GM19452 (cell line): ENCODE data around the gene CGB8.
"Not testable (repeated sequence)": the region's sequence is repeated elsewhere in the genome, so short reads cannot be mapped to it uniquely, and the experiment has no call there.

ENCODE experiments used
- ATAC-seq: cut with Tn5 transposase; IDR thresholded peaks from one replicate; pipeline ENCODE4 v1.9.1; 2021; ENCODE audit not compliant: unreplicated experiment

Gene CGB8

GRCh38 chr19:49031642-49032301 is 17.1 kb downstream of the CGB8 start, which contains the start of gene CGB2:
Gene CGB2, plus strand, starts transcription at chr19:49031890. Its CDS starts 206 bp downstream, at chr19:49032096.
- not testable (repeated sequence) for ATAC-seq

DNA sequence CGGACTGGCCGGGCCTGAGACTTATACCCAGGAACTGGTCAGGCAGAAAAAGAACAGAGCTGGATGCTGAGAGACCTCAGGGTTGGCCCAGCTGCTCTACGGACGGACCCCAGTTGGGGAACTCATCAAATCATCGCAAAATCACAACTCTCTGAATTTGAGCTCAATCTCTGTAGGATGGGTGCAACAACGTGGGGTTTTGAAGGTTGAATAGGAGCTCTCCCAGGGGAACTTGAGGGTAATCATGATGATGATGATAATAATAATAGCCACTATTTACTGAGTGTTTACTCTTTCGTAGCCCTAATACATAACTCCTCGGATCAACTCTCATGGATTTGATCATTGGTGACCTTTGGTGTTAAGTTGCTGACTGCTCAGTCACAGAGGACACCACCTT is 18.6 kb downstream of the CGB8 start:
- not testable (repeated sequence) for ATAC-seq

GRCh38 chr19:49029749-49030148 is 19.2 kb downstream of the CGB8 start:
- ATAC-seq = not testable (repeated sequence)

GRCh38 chr19:49028686-49029085 is 20.2 kb downstream of the CGB8 start:
- ATAC-seq = not testable (repeated sequence)

- ATAC-seq = not testable (repeated sequence)
Observed at GRCh38 chr19:49025599-49025998, 23.3 kb downstream of the CGB8 start.

- not testable (repeated sequence) for ATAC-seq
Observed at GRCh38 chr19:49025088-49025487, 23.8 kb downstream of the CGB8 start.

DNA sequence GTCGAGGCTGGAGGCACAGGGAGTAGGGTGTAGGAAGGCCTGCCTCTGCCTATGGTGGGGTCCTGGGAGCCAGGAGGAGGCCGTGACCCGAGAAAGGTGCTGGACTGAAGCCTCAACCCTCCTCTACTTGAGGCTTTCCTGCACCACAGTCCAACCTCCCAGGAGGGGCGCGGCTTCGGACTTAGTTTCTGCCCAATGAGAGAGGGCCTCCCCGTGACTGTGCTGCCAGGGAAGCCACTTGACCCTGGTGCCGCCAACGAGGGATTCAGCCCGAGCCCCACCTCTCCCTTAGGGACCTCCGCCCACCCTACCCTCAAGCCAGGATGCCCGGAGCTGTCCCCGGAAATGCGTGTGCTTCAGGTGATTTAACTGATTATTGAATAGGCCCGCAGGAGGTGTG is 24.7 kb downstream of the CGB8 start, which contains the start of gene CGB3:
Gene CGB3, minus strand, starts transcription at position 101 of the 400 bp plus-strand sequence. CDS start 362 bp downstream, outside the sequence.
- not testable (repeated sequence) for ATAC-seq

- no peak for ATAC-seq
Observed at GRCh38 chr19:49022116-49022515, 26.8 kb downstream of the CGB8 start.

DNA sequence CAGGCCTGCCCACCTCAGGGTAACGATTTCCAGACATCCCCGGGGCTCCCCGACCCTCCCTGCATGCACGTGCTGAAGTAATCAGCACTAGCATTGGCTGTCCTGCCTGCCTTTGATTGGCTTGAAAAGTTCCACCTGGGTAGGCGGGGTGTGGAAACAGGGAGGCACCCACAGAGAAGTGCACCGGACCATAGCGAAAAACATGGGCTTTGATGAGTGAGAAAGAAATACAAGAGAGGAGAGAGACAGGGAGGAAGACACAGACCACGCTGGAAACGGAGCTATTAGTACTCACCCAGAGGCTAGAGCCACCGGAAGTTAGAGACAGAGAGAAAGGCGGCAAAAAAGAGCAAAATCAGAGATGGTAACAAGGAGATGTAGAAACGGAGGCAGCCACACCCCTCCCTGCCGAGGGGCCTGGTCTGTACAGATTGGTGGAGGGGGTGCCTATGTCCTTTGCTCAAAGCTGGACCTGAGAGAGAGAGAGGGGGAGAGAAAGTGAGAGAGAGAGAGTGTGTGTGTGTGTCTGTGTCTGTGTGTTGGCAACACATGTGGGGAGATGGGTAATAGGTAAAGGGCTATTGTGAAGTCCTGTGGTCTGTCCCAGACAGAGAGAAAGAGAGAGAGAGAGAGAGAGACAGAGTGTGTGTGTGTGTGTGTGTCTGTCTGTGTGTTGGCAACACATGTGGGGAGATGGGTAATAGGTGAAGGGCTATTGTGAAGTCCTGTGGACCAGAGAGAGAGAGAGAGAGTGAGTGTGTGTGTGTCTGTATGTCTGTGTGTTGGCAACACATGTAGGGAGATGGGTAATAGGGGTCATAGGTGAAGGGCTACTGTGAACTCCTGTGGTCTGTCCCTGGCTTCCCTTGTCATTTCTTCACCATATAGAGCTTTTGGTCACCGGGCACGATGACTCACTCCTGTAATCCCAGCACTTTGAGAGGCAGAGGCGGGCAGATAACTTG is 27.7 kb downstream of the CGB8 start:
- ATAC-seq = no peak

- no peak for ATAC-seq
Observed at GRCh38 chr19:49020342-49020741, 28.6 kb downstream of the CGB8 start.

- no peak for ATAC-seq
Observed at GRCh38 chr19:49019242-49019932, 29.5 kb downstream of the CGB8 start.

- not testable (repeated sequence) for ATAC-seq
Observed at GRCh38 chr19:49018388-49019241, 30.3 kb downstream of the CGB8 start.

DNA sequence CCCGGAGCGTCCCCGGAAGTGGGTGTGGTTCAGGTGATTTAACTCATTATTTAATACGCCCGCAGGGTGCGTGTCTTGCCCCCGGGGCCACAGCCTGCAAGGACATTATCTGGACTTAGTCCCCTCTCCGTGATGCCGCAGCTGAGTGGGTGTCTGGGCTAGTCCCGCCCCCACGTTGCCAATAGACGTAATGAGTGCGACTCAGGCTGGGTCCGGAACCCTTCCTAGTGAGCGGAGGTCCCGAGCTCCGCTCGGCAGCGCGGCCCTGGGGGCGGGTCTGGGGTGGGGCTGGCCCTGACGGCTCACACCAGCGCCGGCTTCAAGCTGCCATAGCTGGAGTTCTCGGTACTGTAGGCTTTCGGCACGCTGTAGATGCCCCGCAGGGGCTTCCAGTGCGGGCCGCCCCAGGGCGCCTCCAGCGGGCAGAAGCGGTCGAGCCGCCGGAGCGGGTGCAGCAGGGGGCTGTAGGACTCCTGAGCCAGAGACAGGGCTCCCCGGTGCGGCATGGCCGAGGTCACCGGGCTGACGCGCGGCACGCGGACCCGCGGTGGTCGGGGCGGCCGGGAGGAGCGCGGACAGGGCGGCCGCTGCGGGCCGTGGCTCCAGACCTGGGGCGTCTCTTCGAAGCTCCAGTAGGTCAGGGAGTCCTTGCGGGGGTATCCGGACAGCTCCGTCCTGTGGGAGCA is 31.1 kb downstream of the CGB8 start:
- no peak for ATAC-seq

DNA sequence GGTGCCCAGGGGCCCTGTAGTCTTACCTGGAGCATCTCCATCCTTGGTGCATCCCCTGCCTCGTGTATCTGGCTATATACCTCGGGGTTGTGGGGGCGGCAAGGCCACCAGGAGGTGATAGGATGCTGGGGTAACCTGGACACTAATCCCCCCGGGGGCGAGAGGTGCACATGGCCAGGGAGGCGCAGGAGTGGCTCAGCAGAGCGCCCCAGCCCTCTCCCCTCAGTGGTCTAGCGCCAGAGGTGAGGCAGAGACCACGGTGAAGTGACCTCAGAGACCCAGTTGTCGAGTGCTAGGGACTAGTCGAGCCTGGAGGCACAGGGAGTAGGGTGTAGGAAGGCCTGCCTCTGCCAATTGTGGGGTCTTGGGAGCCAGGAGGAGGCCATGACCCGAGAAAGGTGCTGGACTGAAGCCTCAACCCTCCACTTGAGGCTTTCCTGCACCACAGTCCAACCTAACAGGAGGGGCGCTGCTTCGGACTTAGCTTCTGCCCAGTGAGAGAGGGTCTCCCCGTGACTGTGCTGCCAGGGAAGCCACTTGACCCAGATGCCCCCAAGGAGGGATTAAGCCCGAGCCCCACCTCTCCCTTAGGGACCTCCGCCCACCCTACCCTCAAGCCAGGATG is 31.8 kb downstream of the CGB8 start, which contains the start of gene LHB:
Gene LHB, minus strand, starts transcription at position 51 of the 625 bp plus-strand sequence. Its CDS starts 10 bp downstream, at position 41.
- no peak for ATAC-seq

DNA sequence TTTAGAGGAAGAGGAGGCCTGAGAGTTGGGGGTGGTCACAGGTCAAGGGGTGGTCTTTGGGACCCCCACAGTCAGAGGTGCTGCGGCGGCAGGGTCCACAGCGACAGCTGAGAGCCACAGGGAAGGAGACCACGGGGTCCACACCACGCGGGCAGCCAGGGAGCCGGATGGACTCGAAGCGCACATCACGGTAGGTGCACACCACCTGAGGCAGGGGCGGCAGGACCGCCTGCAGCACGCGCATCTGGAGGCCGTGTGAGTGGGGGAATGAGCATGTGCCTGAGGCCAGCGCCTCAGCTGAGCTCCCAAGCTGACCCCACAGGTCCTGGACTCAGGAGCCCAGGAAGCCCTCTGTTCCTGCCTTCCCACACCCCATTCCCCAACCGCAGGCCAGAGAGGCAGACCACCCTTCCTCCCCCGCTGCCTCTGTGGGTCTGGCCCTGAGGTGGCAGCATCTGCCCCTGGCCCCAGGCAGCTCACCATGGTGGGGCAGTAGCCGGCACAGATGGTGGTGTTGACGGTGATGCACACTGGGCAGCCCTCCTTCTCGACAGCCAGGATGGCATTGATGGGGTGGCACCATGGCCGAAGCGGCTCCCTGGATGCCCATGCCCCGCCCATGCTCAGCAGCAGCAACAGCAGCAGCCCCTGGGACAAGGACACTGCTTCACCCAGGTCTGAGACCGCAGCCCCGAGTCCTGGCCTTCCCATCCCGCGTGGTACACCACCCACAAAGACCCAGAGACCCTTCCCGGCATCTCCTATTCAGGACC is 32.7 kb downstream of the CGB8 start:
- no peak for ATAC-seq

DNA sequence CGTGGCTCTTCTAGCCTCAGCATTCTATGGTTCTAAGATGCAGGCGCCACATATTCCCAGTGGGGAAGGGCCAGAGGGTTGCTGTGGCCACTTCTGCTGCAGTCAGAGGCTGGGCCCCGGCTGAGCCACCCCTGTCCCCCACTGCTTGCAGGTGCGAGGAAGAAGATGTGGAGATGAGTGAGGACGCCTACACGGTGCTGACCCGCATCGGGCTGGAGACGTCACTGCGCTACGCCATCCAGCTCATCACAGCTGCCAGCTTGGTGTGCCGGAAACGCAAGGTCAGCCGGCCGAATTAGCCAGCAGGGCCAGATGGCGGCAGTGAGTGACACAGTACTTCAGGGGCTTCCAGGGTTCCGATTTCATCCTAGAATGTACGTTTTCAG is 34.0 kb downstream of the CGB8 start:
- ATAC-seq = no peak

GRCh38 chr19:49014123-49014869 is 34.6 kb downstream of the CGB8 start:
- no peak for ATAC-seq

DNA sequence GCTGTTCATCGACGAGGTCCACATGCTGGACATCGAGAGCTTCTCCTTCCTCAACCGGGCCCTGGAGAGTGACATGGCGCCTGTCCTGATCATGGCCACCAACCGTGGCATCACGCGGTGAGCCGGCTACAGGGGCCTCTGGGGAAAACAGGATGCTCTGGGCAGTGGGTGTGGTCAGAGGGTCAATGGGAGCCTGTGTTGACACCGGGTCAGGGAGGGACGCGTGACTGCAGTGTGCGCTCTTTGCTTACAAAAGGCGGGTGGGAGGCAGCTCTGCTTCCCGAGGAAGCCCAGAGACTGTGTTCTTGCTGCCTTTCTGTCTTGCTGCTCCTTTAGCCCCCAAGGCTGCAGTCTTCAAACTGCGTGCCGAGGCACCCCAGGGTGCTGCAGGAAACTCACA is 37.7 kb downstream of the CGB8 start:
- no peak for ATAC-seq
